Esophagus muscularis mucosa (tissue), 3 donors: Measurements from ENCODE around the gene RXRA.

ENCODE experiments used
- CTCF ChIP-seq, 3 experiments: fragments of 200-600 bp in 2 of 3; fragments of 450-650 bp in 1 of 3; sonication (generic) in 2 of 3; IDR thresholded peaks; one replicate each; pipeline ENCODE4 v1.5.1; 2017 to 2019; ENCODE audit warnings: antibody characterized with exemption in 3 of 3, mild to moderate bottlenecking in 2 of 3, moderate library complexity in 1 of 3
- POLR2A ChIP-seq: fragments of 450-650 bp; IDR thresholded peaks from one replicate; pipeline ENCODE4 v1.6.1; 2017; ENCODE audit warnings: antibody characterized with exemption, moderate library complexity, mild to moderate bottlenecking, low read depth
- POLR2AphosphoS5 ChIP-seq, 2 donors: sonication (generic); formaldehyde crosslinking; IDR thresholded peaks; one replicate each; pipeline ENCODE4 v1.6.1; 2017; ENCODE audit warnings: antibody characterized with exemption in 2 of 2

DNA sequence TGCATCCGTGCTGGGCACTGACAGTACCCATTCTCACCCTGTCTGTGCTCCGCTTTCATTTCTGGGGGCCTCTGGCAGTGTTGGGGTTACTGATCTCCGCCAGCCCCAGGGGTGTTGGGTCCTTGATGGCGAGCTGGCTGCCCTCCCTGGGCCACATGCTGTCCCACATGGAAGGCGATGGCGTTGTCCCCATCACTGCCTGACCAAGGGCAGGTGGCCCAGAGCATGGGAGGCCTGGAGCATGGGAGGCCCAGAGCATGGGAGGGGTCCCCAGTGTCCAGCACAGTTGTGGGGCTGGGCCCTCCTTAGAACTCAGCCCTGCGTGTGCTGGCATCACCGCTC, 50.9 kb downstream of the RXRA start:
- TF ChIP-seq CTCF (IDR thresholded peaks at IDR 0.05) (no peak), POLR2AphosphoS5 (IDR thresholded peaks at IDR 0.05) (no peak), POLR2A (no peak)
